H1 (cell line): ENCODE measurements around the gene DAGLA. TPM values are rescaled to one million over a fixed set of nuclear protein-coding genes. Genes with fewer than 3 reads are reported as not detected.

Experiments
- CTCF ChIA-PET: fragments of 300-600 bp; sonication (Branson Sonifier 250); formaldehyde crosslinking; loops from one replicate; lab custom pipeline; 2021; ENCODE audit not compliant: partially characterized antibody; lab: Charles Lee
- POLR2A ChIA-PET: fragments of 300-600 bp; sonication (Branson Sonifier 250); formaldehyde crosslinking; loops from one replicate; lab custom pipeline; 2021; ENCODE audit warnings: inconsistent platforms; ENCODE audit not compliant: partially characterized antibody; lab: Charles Lee
- DNase-seq, 2 experiments: peaks; one replicate each; pipeline versions ENCODE4 v3.0.0 to v3.0.0-alpha.2; 2010 to 2022; ENCODE audit warnings: low spot score in 2 of 2, low read depth in 1 of 2, mixed read lengths in 1 of 2
- FAIRE-seq: peaks from 2 replicates; lab custom pipeline; 2011; peaks lifted over from hg19 to GRCh38; lab: Jason Lieb, UNC
- H2AFZ ChIP-seq: 2 replicates; pipeline ENCODE4 v1.8.1; 2012; ENCODE audit warnings: low read length, inconsistent platforms
- H2AK5ac ChIP-seq: 2 replicates; pipeline ENCODE4 v1.6.1; 2013; ENCODE audit warnings: low read depth, low read length
- H2BK120ac ChIP-seq: replicated peaks from 2 replicates; pipeline ENCODE3; 2013; ENCODE audit warnings: low read depth, low read length, inconsistent platforms
- H2BK12ac ChIP-seq: 2 replicates; pipeline ENCODE4 v1.6.1; 2013; ENCODE audit warnings: low read depth, low read length
- H2BK15ac ChIP-seq: 2 replicates; pipeline ENCODE4 v1.6.1; 2013; ENCODE audit warnings: low read length
- H2BK20ac ChIP-seq: 2 replicates; pipeline ENCODE4 v1.6.1; 2013; ENCODE audit warnings: low read length
- H2BK5ac ChIP-seq: 2 replicates; pipeline ENCODE4 v1.6.1; 2013; ENCODE audit warnings: low read depth, low read length
- H3K14ac ChIP-seq: 2 replicates; pipeline ENCODE4 v1.6.1; 2013; ENCODE audit warnings: inconsistent platforms; ENCODE audit not compliant: insufficient read length
- H3K18ac ChIP-seq: 2 replicates; pipeline ENCODE4 v1.6.1; 2013; ENCODE audit warnings: low read length; ENCODE audit errors: extremely low read depth
- H3K23ac ChIP-seq: 2 replicates; pipeline ENCODE4 v1.6.1; 2013; ENCODE audit warnings: inconsistent platforms; ENCODE audit not compliant: insufficient read length
- H3K23me2 ChIP-seq: 2 replicates; pipeline ENCODE4 v1.6.1; 2013; ENCODE audit warnings: low read depth, low read length
- H3K27ac ChIP-seq: 2 replicates; pipeline ENCODE4 v1.6.1; 2011; ENCODE audit warnings: low read depth, low read length, inconsistent platforms
- H3K27me3 ChIP-seq, 4 experiments: replicated peaks in 1 of 4; 1 replicate in 1 of 4; 2 replicates in 3 of 4; pipeline versions ENCODE4 v1.6.1 to v1.8.1; 2011 to 2013; ENCODE audit warnings: low read length in 3 of 4, mild to moderate bottlenecking in 3 of 4, inconsistent platforms in 2 of 4, mixed read lengths in 2 of 4, moderate library complexity in 1 of 4; ENCODE audit not compliant: control insufficient read depth in 3 of 4, insufficient read depth in 3 of 4; ENCODE audit errors: extremely low read depth in 1 of 4
- H3K36me3 ChIP-seq, 4 experiments: 2 replicates each; pipeline versions ENCODE4 v1.6.1 to v1.8.1; 2011 to 2013; ENCODE audit warnings: mild to moderate bottlenecking in 4 of 4, low read length in 3 of 4, moderate library complexity in 2 of 4, control low read depth in 1 of 4, inconsistent platforms in 1 of 4; ENCODE audit not compliant: insufficient read depth in 4 of 4, control insufficient read depth in 2 of 4
- H3K4ac ChIP-seq: replicated peaks from 2 replicates; pipeline ENCODE3; 2013; ENCODE audit warnings: low read length, low read depth, mixed read lengths, inconsistent platforms; ENCODE audit not compliant: insufficient read length
- H3K4me1 ChIP-seq, 4 experiments: replicated peaks in 1 of 4; 1 replicate in 1 of 4; 2 replicates in 3 of 4; pipeline versions ENCODE4 v1.6.1 to v1.8.1; 2011 to 2013; ENCODE audit warnings: low read length in 3 of 4, inconsistent platforms in 2 of 4, mixed read lengths in 1 of 4; ENCODE audit not compliant: insufficient read depth in 4 of 4, control insufficient read depth in 3 of 4
- H3K4me2 ChIP-seq, 2 experiments: 2 replicates each; pipeline versions ENCODE4 v1.6.1 to v1.8.1; 2011 to 2013; ENCODE audit warnings: low read depth in 2 of 2, low read length in 2 of 2, control low read depth in 1 of 2, inconsistent platforms in 1 of 2, mild to moderate bottlenecking in 1 of 2; ENCODE audit not compliant: insufficient read depth in 1 of 2
- H3K4me3 ChIP-seq, 4 experiments: fragments of 200-600, 300-600 bp in 1 of 4; sonication (generic), shearing (Covaris generic), sonication (Bioruptor Twin) in 1 of 4; 2 replicates each; pipeline versions ENCODE4 v1.5.1 to v1.8.1; 2011 to 2016; ENCODE audit warnings: low read length in 4 of 4, low read depth in 3 of 4, control low read depth in 2 of 4, inconsistent platforms in 2 of 4, mild to moderate bottlenecking in 2 of 4, mixed read lengths in 1 of 4, moderate library complexity in 1 of 4; ENCODE audit not compliant: insufficient read depth in 2 of 4; ENCODE audit errors: extremely low read depth in 1 of 4
- H3K56ac ChIP-seq: replicated peaks from 2 replicates; pipeline ENCODE3; 2013; ENCODE audit warnings: low read depth, mild to moderate bottlenecking, mixed read lengths, low read length, inconsistent platforms; ENCODE audit not compliant: insufficient read length
- H3K79me1 ChIP-seq: 2 replicates; pipeline ENCODE4 v1.6.1; 2013; ENCODE audit warnings: low read depth, low read length, control low read depth
- H3K79me2 ChIP-seq, 2 experiments: 2 replicates each; pipeline versions ENCODE4 v1.6.1 to v1.8.1; 2012 to 2013; ENCODE audit warnings: low read length in 2 of 2, mild to moderate bottlenecking in 2 of 2, inconsistent platforms in 1 of 2; ENCODE audit not compliant: insufficient read depth in 2 of 2, control insufficient read depth in 1 of 2
- H3K9ac ChIP-seq, 4 experiments: replicated peaks in 1 of 4; 1 replicate in 1 of 4; 2 replicates in 3 of 4; pipeline versions ENCODE4 v1.6.1 to v1.8.1; 2011 to 2013; ENCODE audit warnings: low read depth in 3 of 4, low read length in 3 of 4, control low read depth in 2 of 4, mild to moderate bottlenecking in 2 of 4, moderate library complexity in 2 of 4, inconsistent platforms in 1 of 4; ENCODE audit errors: extremely low read depth in 1 of 4
- H3K9me3 ChIP-seq, 2 experiments: 2 replicates each; pipeline versions ENCODE4 v1.6.1 to v1.8.1; 2012 to 2013; ENCODE audit warnings: mild to moderate bottlenecking in 2 of 2, moderate library complexity in 2 of 2, control low read depth in 1 of 2, inconsistent platforms in 1 of 2, low read depth in 1 of 2, low read length in 1 of 2, mixed read lengths in 1 of 2; ENCODE audit not compliant: insufficient read depth in 2 of 2
- H4K20me1 ChIP-seq, 2 experiments: replicated peaks in 1 of 2; 2 replicates each; pipeline versions ENCODE3 to v1.8.1; 2011 to 2013; ENCODE audit warnings: inconsistent platforms in 2 of 2, low read length in 2 of 2, mild to moderate bottlenecking in 1 of 2; ENCODE audit not compliant: insufficient read depth in 2 of 2, control insufficient read depth in 1 of 2
- H4K5ac ChIP-seq: 2 replicates; pipeline ENCODE4 v1.6.1; 2013; ENCODE audit warnings: low read length, low read depth, mixed read lengths, inconsistent platforms; ENCODE audit not compliant: insufficient read length
- H4K8ac ChIP-seq: 2 replicates; pipeline ENCODE4 v1.8.0; 2013; ENCODE audit warnings: mild to moderate bottlenecking, moderate library complexity, low read length, inconsistent platforms; ENCODE audit not compliant: insufficient read depth; ENCODE audit errors: extremely low read depth
- H4K91ac ChIP-seq: replicated peaks from 2 replicates; pipeline ENCODE3; 2013; ENCODE audit warnings: low read length, mixed read lengths, inconsistent platforms; ENCODE audit not compliant: insufficient read length
- WGBS, 2 experiments: shearing (Covaris generic) in 1 of 2; methylation state at CpG; one replicate each; pipeline versions ENCODE4 v1.1.6 to v1.1.7; 2013 to 2015; ENCODE audit warnings: low lambda C conversion rate in 2 of 2, mixed read lengths in 2 of 2, inconsistent platforms in 1 of 2, low coverage in 1 of 2, missing lambda C conversion rate in 1 of 2; ENCODE audit not compliant: insufficient replicate concordance in 2 of 2, insufficient coverage in 1 of 2, insufficient read length in 1 of 2; ENCODE audit errors: extremely low coverage in 1 of 2, missing lambda C conversion rate in 1 of 2; 5-methylcytosine and 5-hydroxymethylcytosine counted together
- polyA plus RNA-seq, 7 experiments: library from polyadenylated mRNA; depleted of rRNA in 3 of 7; stranded (reverse) in 5 of 7; unstranded in 2 of 7; fragments of >200 nt in 5 of 7; fragments of 200-250 nt in 2 of 7; gene quantifications; 1 replicate in 5 of 7; 2 replicates in 1 of 7; 4 replicates in 1 of 7; pipeline versions ENCODE4 v1.2.1 to v1.2.3, GENCODE V29; 2011 to 2013; ENCODE audit warnings: missing spikeins in 2 of 7, mixed read lengths in 2 of 7
- total RNA-seq: library from RNA; stranded (reverse); fragmentation: NEBNext Ultra II Directional; extraction: Animal tissue kit (Norgen Biotek cat#: 25700); gene quantifications from 2 replicates; pipeline ENCODE4 v1.2.1, GENCODE V29; 2021

DAGLA gene
- total and polyA plus RNA-seq, 2 of the 8 experiments (the other 6 are each of a cell fraction or from before 2014, with no cell fraction given): 3.6 to 6.6 TPM

- H3K18ac ChIP-seq: no peak overlapping the region
- H4K20me1 ChIP-seq: peaks cover 6 to 17% of the 10 kb centered on the region in 2 experiments
- no peaks in the 10 kb centered on the region for H3K9me3 ChIP-seq
- POLR2A ChIA-PET: interaction anchor here (0.7 to 1.8 kb wide), 5 partner anchors 10 to 33 kb away, joined by 3 to 11 read pairs (median 3); partner anchors contain the start of gene FEN1
- no peak overlapping the region for H3K4me2 ChIP-seq
- H2BK12ac ChIP-seq: no peak overlapping the region
- DNase-seq (no peak), FAIRE-seq (no peak)
- no peak overlapping the region for H3K4ac ChIP-seq
- H3K27me3 ChIP-seq: no peaks in the 10 kb centered on the region
- H3K56ac ChIP-seq: no peak overlapping the region
- peaks cover 0 to 2% (median 0%) of the 10 kb centered on the region in 4 experiments; a peak in 2 of 7 replicates for H3K4me1 ChIP-seq
- no peak overlapping the region for H2BK5ac ChIP-seq
- H4K8ac ChIP-seq: no peak overlapping the region; the same call in 1 of the 2 replicates
- H3K14ac ChIP-seq: no peak overlapping the region
- no peak overlapping the region for H2AFZ ChIP-seq
- no peak overlapping the region for H3K9ac ChIP-seq
- no peak overlapping the region for H2BK15ac ChIP-seq
- H3K23ac ChIP-seq: no peak overlapping the region
- no peak overlapping the region for H3K27ac ChIP-seq
- no peaks in the 10 kb centered on the region for H3K23me2 ChIP-seq
- H4K91ac ChIP-seq: no peak overlapping the region
- no peaks in the 10 kb centered on the region for H3K79me2 ChIP-seq
- CTCF ChIA-PET: interaction anchor here (1.1 to 10.5 kb wide), 4 partner anchors 8 to 46 kb away, joined by 3 to 168 read pairs (median 4); no protein-coding TSS in a partner anchor
- no peak overlapping the region for H2BK120ac ChIP-seq
- H4K5ac ChIP-seq: no peak overlapping the region
- 88% methylated on average over 13 of the region's 13 CpGs; no CpG with 5 or more reads in 1 of the 2 experiments for WGBS, 2 experiments
- no peak overlapping the region for H2BK20ac ChIP-seq
- H2AK5ac ChIP-seq: no peak overlapping the region
- no peak overlapping the region for H3K4me3 ChIP-seq
- peaks cover 11 to 28% (median 18%) of the 10 kb centered on the region in 4 experiments; a peak in 6 of 8 replicates for H3K36me3 ChIP-seq
- H3K79me1 ChIP-seq: no peaks in the 10 kb centered on the region
Observed at GRCh38 chr11:61783717-61784505, 103.7 kb downstream of the DAGLA start.
